Astrocyte (in vitro differentiated cells and primary cell): ENCODE data around the gene CAMKK2. TPM values are rescaled to one million over a fixed set of nuclear protein-coding genes. Genes with fewer than 3 reads are reported as not detected.

Source experiments
- DNase-seq: peaks from one replicate; pipeline ENCODE4 v3.0.0-alpha.2; 2010; ENCODE audit warnings: low read depth
- FAIRE-seq: peaks from 2 replicates; lab custom pipeline; 2011; peaks lifted over from hg19 to GRCh38; lab: Jason Lieb, UNC
- H2AFZ ChIP-seq: 2 replicates; pipeline ENCODE4 v1.6.0; 2012; ENCODE audit warnings: low read depth, low read length, inconsistent platforms
- H3K27ac ChIP-seq: 2 replicates; pipeline ENCODE4 v1.5.1; 2011; ENCODE audit warnings: low read depth, low read length, inconsistent platforms
- H3K27me3 ChIP-seq: 2 replicates; pipeline ENCODE4 v1.6.0; 2011; ENCODE audit warnings: low read length, inconsistent platforms; ENCODE audit not compliant: insufficient read depth
- H3K36me3 ChIP-seq: 2 replicates; pipeline ENCODE4 v1.5.1; 2011; ENCODE audit warnings: low read length, inconsistent platforms; ENCODE audit not compliant: insufficient read depth
- H3K4me1 ChIP-seq: 2 replicates; pipeline ENCODE4 v1.5.1; 2011; ENCODE audit warnings: low read length, inconsistent platforms; ENCODE audit not compliant: insufficient read depth
- H3K4me2 ChIP-seq: 2 replicates; pipeline ENCODE4 v1.6.0; 2012; ENCODE audit warnings: low read length, inconsistent platforms
- H3K4me3 ChIP-seq: 2 replicates; pipeline ENCODE4 v1.5.1; 2011; ENCODE audit warnings: low read depth, mild to moderate bottlenecking, low read length, inconsistent platforms; ENCODE audit not compliant: insufficient read depth
- H3K79me2 ChIP-seq: 2 replicates; pipeline ENCODE4 v1.6.0; 2012; ENCODE audit warnings: mild to moderate bottlenecking, low read length, inconsistent platforms; ENCODE audit not compliant: insufficient read depth
- H3K9ac ChIP-seq: 2 replicates; pipeline ENCODE4 v1.6.0; 2012; ENCODE audit warnings: mild to moderate bottlenecking, low read length, inconsistent platforms
- H3K9me3 ChIP-seq: 2 replicates; pipeline ENCODE4 v1.5.1; 2012; ENCODE audit warnings: low read depth, mild to moderate bottlenecking, low read length, inconsistent platforms; ENCODE audit not compliant: insufficient read depth
- H4K20me1 ChIP-seq: 2 replicates; pipeline ENCODE4 v1.6.0; 2012; ENCODE audit warnings: low read length, inconsistent platforms; ENCODE audit not compliant: insufficient read depth
- H3K27ac Mint-ChIP-seq: one replicate; pipeline ENCODE4 v1.8.0; 2021; ENCODE audit warnings: mild to moderate bottlenecking, mixed read lengths; ENCODE audit not compliant: unreplicated experiment
- H3K27me3 Mint-ChIP-seq: one replicate; pipeline ENCODE4 v1.8.0; 2021; ENCODE audit warnings: low read depth, mixed read lengths; ENCODE audit not compliant: unreplicated experiment
- H3K36me3 Mint-ChIP-seq: one replicate; pipeline ENCODE4 v1.8.0; 2021; ENCODE audit warnings: low read depth, mixed read lengths; ENCODE audit not compliant: unreplicated experiment
- H3K4me1 Mint-ChIP-seq: one replicate; pipeline ENCODE4 v1.8.0; 2021; ENCODE audit warnings: low read depth, mixed read lengths; ENCODE audit not compliant: unreplicated experiment
- H3K4me3 Mint-ChIP-seq: one replicate; pipeline ENCODE4 v1.8.0; 2021; ENCODE audit warnings: mild to moderate bottlenecking, moderate library complexity, mixed read lengths; ENCODE audit not compliant: unreplicated experiment
- H3K9me3 Mint-ChIP-seq: one replicate; pipeline ENCODE4 v1.8.0; 2021; ENCODE audit warnings: mild to moderate bottlenecking, mixed read lengths; ENCODE audit not compliant: unreplicated experiment
- EZH2 ChIP-seq: IDR thresholded peaks from 2 replicates; pipeline ENCODE4 v1.6.1; 2012; ENCODE audit warnings: mild to moderate bottlenecking, low read length, inconsistent platforms; ENCODE audit not compliant: insufficient read depth
- total RNA-seq: library from RNA; stranded (reverse); gene quantifications from 2 replicates; pipeline ENCODE4 v1.2.1, GENCODE V29; 2021
- TF ChIP-seq, protein P1 (sequence below): IDR thresholded peaks from 2 replicates; pipeline ENCODE4 v1.5.1; 2011; ENCODE audit warnings: low read depth, mild to moderate bottlenecking, inconsistent platforms, low read length, moderate library complexity; ENCODE audit not compliant: insufficient read depth

CAMKK2 gene
- total RNA-seq, 1 donor from 2014 or later, result 22.0 TPM

DNA sequence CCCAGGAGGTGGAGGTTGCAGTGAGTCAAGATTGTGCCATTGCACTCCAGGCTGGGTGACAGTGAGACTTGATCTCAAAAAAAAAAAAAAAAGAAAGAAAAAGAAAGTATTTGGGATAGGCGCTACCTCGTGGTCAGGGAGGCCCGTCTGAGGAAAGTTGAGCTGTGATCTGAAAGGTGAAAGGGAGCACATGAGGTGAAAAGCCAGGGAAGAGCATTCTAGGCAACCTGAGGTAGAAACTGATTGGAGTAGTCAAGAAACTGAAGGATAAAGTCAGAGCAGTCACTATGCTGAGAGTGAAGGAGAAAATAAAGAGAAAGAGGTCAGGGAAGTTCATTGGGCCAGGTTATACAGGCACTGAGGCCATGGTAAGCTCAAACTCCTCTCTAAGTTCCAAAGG, 48.0 kb upstream of the CAMKK2 start:
- Histone ChIP-seq H3K9me3 (no peaks in the 10 kb centered on the region), H3K79me2 (peaks cover 22% of the 10 kb centered on the region), H3K36me3 (peaks cover 40% of the 10 kb centered on the region), H3K4me2 (no peak overlapping the region), H3K4me1 (no peaks in the 10 kb centered on the region), H3K9ac (no peak overlapping the region), H4K20me1 (peaks cover 14% of the 10 kb centered on the region), H3K27me3 (no peaks in the 10 kb centered on the region), H3K27ac (no peak overlapping the region), H2AFZ (no peak overlapping the region), H3K4me3 (no peak overlapping the region)
- Mint-ChIP-seq H3K36me3 (peaks cover 13% of the 10 kb centered on the region), H3K9me3 (no peaks in the 10 kb centered on the region), H3K27me3 (no peaks in the 10 kb centered on the region), H3K4me3 (no peak overlapping the region), H3K27ac (no peak overlapping the region), H3K4me1 (no peaks in the 10 kb centered on the region)
- DNase-seq (no peak), FAIRE-seq (no peak)
- no peak for TF ChIP-seq EZH2
- TF ChIP-seq, protein P1, sequence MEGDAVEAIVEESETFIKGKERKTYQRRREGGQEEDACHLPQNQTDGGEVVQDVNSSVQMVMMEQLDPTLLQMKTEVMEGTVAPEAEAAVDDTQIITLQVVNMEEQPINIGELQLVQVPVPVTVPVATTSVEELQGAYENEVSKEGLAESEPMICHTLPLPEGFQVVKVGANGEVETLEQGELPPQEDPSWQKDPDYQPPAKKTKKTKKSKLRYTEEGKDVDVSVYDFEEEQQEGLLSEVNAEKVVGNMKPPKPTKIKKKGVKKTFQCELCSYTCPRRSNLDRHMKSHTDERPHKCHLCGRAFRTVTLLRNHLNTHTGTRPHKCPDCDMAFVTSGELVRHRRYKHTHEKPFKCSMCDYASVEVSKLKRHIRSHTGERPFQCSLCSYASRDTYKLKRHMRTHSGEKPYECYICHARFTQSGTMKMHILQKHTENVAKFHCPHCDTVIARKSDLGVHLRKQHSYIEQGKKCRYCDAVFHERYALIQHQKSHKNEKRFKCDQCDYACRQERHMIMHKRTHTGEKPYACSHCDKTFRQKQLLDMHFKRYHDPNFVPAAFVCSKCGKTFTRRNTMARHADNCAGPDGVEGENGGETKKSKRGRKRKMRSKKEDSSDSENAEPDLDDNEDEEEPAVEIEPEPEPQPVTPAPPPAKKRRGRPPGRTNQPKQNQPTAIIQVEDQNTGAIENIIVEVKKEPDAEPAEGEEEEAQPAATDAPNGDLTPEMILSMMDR, result no peak

DNA sequence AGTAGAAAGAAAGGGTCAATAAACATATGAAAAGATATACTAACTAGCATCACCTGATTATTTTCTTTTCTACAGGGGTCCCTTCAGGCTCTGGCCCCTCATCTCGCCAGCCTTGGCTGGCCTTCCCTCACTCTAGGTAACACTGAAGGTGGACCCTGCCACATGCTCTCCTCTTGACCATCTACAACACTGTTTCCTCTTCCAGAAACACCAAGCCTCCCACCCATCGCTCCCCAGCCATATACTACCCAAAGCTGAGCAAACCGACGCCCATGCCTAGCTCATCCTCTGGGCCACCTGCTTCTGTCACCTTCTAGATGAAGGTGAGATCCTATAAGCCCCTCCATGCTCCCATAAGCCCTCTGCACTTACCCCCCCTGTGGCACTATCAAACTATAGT, 40.9 kb upstream of the CAMKK2 start:
- no peak for FAIRE-seq
- no peak overlapping the region for H2AFZ ChIP-seq
- DNase-seq, result no peak
- no peak overlapping the region for H3K4me3 Mint-ChIP-seq
- TF ChIP-seq EZH2, result no peak
- TF ChIP-seq, protein P1, result no peak
- no peaks in the 10 kb centered on the region for H3K4me1 Mint-ChIP-seq
- peaks cover 4% of the 10 kb centered on the region for H3K36me3 Mint-ChIP-seq
- H3K9ac ChIP-seq, result no peak overlapping the region
- H3K27me3 Mint-ChIP-seq, result no peaks in the 10 kb centered on the region
- no peaks in the 10 kb centered on the region for H4K20me1 ChIP-seq
- H3K27me3 ChIP-seq, result no peaks in the 10 kb centered on the region
- no peak overlapping the region for H3K4me2 ChIP-seq
- H3K27ac Mint-ChIP-seq, result no peak overlapping the region
- peaks cover 24% of the 10 kb centered on the region for H3K36me3 ChIP-seq
- no peaks in the 10 kb centered on the region for H3K9me3 Mint-ChIP-seq
- no peak overlapping the region for H3K4me3 ChIP-seq
- no peaks in the 10 kb centered on the region for H3K4me1 ChIP-seq
- no peaks in the 10 kb centered on the region for H3K9me3 ChIP-seq
- H3K79me2 ChIP-seq, result no peaks in the 10 kb centered on the region
- H3K27ac ChIP-seq, result no peak overlapping the region

DNA sequence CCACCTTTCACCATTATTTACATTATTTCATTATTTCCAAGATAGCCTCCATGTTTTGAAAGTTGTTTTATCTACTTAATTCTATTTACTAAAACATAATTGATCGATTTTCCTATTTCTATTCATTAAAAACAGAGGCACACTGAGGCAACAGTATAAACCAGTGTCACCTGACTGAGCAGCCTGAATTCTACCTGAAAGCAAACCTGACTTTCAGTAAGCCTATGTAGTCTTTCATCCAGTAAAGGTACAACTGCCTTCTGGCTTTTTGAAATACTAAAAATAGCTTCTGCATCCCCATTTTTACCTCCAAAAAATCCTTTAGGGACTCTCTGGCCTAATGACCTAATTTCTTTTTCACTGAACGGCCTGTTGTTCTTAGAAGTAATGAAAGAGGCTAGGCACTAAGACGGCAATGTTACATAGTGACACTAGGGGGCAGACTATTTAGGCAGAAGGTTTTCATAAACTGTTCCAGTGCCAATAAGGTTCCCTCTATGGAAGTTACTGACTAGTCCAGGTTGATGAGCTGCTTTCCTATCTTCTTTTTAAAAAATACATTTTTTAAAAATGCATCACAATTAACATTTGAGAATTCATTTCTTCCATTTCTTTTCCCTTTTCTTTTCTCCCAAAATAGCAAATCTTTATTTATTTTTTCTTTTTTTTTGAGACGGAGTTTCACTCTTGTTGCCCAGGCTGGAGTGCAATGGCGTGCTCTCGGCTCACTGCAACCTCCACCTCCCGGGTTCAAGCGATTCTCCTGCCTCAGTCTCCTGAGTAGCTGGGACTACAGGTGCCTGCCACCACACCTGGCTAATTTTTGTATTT, 38.2 kb upstream of the CAMKK2 start:
- no peaks in the 10 kb centered on the region for H3K36me3 Mint-ChIP-seq
- no peaks in the 10 kb centered on the region for H3K9me3 ChIP-seq
- H3K79me2 ChIP-seq, result no peaks in the 10 kb centered on the region
- no peaks in the 10 kb centered on the region for H3K9me3 Mint-ChIP-seq
- no peak overlapping the region for H3K4me3 Mint-ChIP-seq
- H2AFZ ChIP-seq, result no peak overlapping the region
- H3K27me3 Mint-ChIP-seq, result no peaks in the 10 kb centered on the region
- peak; percentile 61 for DNase-seq
- no peak overlapping the region for H3K27ac ChIP-seq
- no peaks in the 10 kb centered on the region for H3K4me1 Mint-ChIP-seq
- peaks cover 41% of the 10 kb centered on the region for H3K36me3 ChIP-seq
- H3K27me3 ChIP-seq, result no peaks in the 10 kb centered on the region
- no peaks in the 10 kb centered on the region for H3K4me1 ChIP-seq
- TF ChIP-seq EZH2, result no peak
- TF ChIP-seq, protein P1, result peak; percentile 96
- no peak for FAIRE-seq
- no peak overlapping the region for H3K4me2 ChIP-seq
- peaks cover 3% of the 10 kb centered on the region for H4K20me1 ChIP-seq
- no peak overlapping the region for H3K27ac Mint-ChIP-seq
- H3K4me3 ChIP-seq, result no peak overlapping the region
- H3K9ac ChIP-seq, result no peak overlapping the region
